Gastroesophageal sphincter (tissue), 4 donors: ENCODE results near the gene LYSMD2. TPM values are rescaled to one million over a fixed set of nuclear protein-coding genes. Genes with fewer than 3 reads are reported as not detected.

ENCODE experiments used
- ATAC-seq: fragments of 150-250 bp; one replicate; pipeline ENCODE4 v1.9.1; 2016; ENCODE audit warnings: mild to moderate bottlenecking, moderate library complexity
- H3K27ac ChIP-seq, 4 donors: fragments of 200-600 bp; sonication (generic) in 3 of 4; 1 replicate in 3 of 4; 2 replicates in 1 of 4; pipeline ENCODE4 v1.5.1; 2016 to 2019
- H3K27me3 ChIP-seq: fragments of 200-600 bp; sonication (generic); one replicate; pipeline ENCODE4 v1.5.1; 2019
- H3K36me3 ChIP-seq, 2 donors: fragments of 200-600 bp; sonication (generic); one replicate each; pipeline ENCODE4 v1.5.1; 2019; ENCODE audit warnings: control low read depth in 1 of 2
- H3K4me1 ChIP-seq, 3 donors: fragments of 200-600 bp; sonication (generic); 1 replicate in 2 of 3; 2 replicates in 1 of 3; pipeline ENCODE4 v1.5.1; 2016 to 2019; ENCODE audit warnings: control low read depth in 2 of 3
- H3K4me3 ChIP-seq, 2 donors: fragments of 200-600 bp; sonication (generic); one replicate each; pipeline ENCODE4 v1.5.1; 2019; ENCODE audit warnings: mild to moderate bottlenecking in 1 of 2, moderate library complexity in 1 of 2
- H3K9me3 ChIP-seq, 3 donors: fragments of 200-600 bp; sonication (generic); one replicate each; pipeline ENCODE4 v1.5.1; 2017 to 2019; ENCODE audit warnings: control low read depth in 2 of 3
- EP300 ChIP-seq: sonication (generic); formaldehyde crosslinking; IDR thresholded peaks from one replicate; pipeline ENCODE4 v1.6.1; 2017; ENCODE audit warnings: antibody characterized with exemption, mild to moderate bottlenecking
- POLR2A ChIP-seq, 2 donors: fragments of 450-650 bp; IDR thresholded peaks; one replicate each; pipeline ENCODE4 v1.6.1; 2017; ENCODE audit warnings: antibody characterized with exemption in 2 of 2, mild to moderate bottlenecking in 2 of 2, moderate library complexity in 1 of 2
- POLR2AphosphoS5 ChIP-seq: sonication (generic); formaldehyde crosslinking; IDR thresholded peaks from one replicate; pipeline ENCODE4 v1.6.1; 2017; ENCODE audit warnings: antibody characterized with exemption
- WGBS, 2 donors: methylation state at CpG; one replicate each; pipeline ENCODE4 v1.1.5; 2018; ENCODE audit warnings: low coverage in 1 of 2; 5-methylcytosine and 5-hydroxymethylcytosine counted together
- total RNA-seq, 4 donors: library from RNA; depleted of rRNA; stranded (reverse); fragments of >200 nt; gene quantifications; one replicate each; pipeline ENCODE4 v1.1.0, GENCODE V29; 2016
- TF ChIP-seq, protein P1 (sequence below), 4 experiments: fragments of 200-600 bp in 2 of 4; fragments of 450-650 bp in 2 of 4; sonication (generic) in 1 of 4; IDR thresholded peaks; one replicate each; pipeline ENCODE4 v1.5.1; 2017 to 2019; ENCODE audit warnings: antibody characterized with exemption in 4 of 4, mild to moderate bottlenecking in 2 of 4, moderate library complexity in 2 of 4

Gene LYSMD2
- total RNA-seq, 4 donors from 2014 or later = 8.9 to 27.9 (median 14.0) TPM

DNA sequence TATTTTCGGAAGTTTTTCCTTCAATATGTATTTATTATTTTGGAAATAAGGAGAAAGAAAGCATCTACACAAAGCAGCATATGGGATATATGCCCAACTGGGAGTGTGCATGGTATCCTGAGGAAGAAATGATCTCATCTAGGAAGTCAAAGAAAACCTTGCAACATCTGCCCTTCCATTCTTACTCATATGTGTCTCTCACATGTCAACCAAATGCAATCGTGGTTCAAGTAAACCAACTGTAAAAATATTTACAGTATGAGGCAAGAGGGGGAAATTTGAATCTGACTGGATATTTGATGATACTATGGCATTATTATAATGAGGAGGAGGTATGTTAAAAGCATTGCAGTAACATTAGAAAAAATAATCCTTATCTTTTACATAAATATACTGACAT is 59.4 kb downstream of the LYSMD2 start:
- no peak for TF ChIP-seq POLR2AphosphoS5
- TF ChIP-seq POLR2A (IDR thresholded peaks at IDR 0.05) = no peak
- no peak for TF ChIP-seq EP300
- TF ChIP-seq, protein P1, sequence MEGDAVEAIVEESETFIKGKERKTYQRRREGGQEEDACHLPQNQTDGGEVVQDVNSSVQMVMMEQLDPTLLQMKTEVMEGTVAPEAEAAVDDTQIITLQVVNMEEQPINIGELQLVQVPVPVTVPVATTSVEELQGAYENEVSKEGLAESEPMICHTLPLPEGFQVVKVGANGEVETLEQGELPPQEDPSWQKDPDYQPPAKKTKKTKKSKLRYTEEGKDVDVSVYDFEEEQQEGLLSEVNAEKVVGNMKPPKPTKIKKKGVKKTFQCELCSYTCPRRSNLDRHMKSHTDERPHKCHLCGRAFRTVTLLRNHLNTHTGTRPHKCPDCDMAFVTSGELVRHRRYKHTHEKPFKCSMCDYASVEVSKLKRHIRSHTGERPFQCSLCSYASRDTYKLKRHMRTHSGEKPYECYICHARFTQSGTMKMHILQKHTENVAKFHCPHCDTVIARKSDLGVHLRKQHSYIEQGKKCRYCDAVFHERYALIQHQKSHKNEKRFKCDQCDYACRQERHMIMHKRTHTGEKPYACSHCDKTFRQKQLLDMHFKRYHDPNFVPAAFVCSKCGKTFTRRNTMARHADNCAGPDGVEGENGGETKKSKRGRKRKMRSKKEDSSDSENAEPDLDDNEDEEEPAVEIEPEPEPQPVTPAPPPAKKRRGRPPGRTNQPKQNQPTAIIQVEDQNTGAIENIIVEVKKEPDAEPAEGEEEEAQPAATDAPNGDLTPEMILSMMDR (IDR thresholded peaks at IDR 0.05) = no peak
- 52 to 72% methylated on average over 2 of the region's 2 CpGs for WGBS, 2 donors
- Histone ChIP-seq H3K27ac (no peak overlapping the region), H3K9me3 (no peaks in the 10 kb centered on the region), H3K36me3 (no peaks in the 10 kb centered on the region), H3K27me3 (peaks cover 43% of the 10 kb centered on the region), H3K4me3 (no peak overlapping the region), H3K4me1 (peaks cover 0 to 9% (median 0%) of the 10 kb centered on the region in 3 donors)
- ATAC-seq = no peak

DNA sequence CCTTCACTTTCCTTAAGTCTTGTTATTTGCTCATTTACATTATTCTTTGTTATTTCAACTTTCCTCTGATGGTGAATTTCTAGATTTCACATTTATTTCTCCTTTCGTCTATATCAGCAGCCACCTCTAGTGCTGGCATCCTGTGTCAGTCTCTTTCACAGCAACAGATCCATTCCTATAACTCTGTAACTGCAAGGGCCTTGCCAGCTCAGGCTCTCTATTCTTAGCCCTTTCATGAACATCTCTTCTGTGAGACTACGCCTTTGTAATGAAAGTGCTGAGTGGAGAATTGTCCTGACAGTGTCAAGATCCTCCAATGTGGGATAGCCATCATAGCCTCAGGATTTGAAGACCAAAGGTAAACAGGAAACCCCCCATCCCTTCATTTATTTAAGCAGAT is 60.0 kb downstream of the LYSMD2 start:
- ATAC-seq = no peak
- Histone ChIP-seq H3K27me3 (peaks cover 36% of the 10 kb centered on the region), H3K9me3 (no peaks in the 10 kb centered on the region), H3K36me3 (no peaks in the 10 kb centered on the region), H3K4me3 (no peak overlapping the region), H3K27ac (no peak overlapping the region), H3K4me1 (peaks cover 0 to 9% (median 0%) of the 10 kb centered on the region in 3 donors)
- WGBS, 2 donors = 72 to 82% methylated on average over 1 to 2 of the region's 2 CpGs
- TF ChIP-seq EP300 = no peak

DNA sequence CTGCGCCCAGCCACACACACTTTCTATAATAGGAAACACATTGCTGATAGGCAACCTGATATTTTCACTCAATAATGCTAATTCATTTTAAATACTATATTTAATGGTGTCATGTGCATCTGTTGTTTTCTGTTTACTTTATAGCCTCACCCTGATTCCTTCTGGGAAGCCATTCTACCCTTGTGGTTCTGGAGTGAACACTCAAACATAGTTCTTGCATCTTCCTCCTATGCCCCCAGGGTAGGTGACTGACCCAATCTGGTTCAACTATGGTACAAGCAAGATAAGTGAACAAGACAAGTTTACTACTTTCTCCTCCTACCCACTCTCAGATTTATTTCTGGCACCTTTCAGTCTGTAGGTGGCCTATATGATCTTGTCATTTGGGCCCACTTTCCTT is 60.4 kb downstream of the LYSMD2 start:
- no peak overlapping the region for H3K27ac ChIP-seq
- H3K4me3 ChIP-seq = no peak overlapping the region
- H3K27me3 ChIP-seq = peaks cover 32% of the 10 kb centered on the region
- no peak for ATAC-seq
- TF ChIP-seq POLR2A (IDR thresholded peaks at IDR 0.05) (no peak), POLR2AphosphoS5 (no peak)
- TF ChIP-seq, protein P1 (IDR thresholded peaks at IDR 0.05) = no peak
- no peaks in the 10 kb centered on the region for H3K36me3 ChIP-seq
- WGBS, 2 donors = 90 to 100% methylated on average over 1 of the region's 1 CpG
- H3K9me3 ChIP-seq = no peaks in the 10 kb centered on the region
- H3K4me1 ChIP-seq = peaks cover 0 to 9% (median 0%) of the 10 kb centered on the region in 3 donors

DNA sequence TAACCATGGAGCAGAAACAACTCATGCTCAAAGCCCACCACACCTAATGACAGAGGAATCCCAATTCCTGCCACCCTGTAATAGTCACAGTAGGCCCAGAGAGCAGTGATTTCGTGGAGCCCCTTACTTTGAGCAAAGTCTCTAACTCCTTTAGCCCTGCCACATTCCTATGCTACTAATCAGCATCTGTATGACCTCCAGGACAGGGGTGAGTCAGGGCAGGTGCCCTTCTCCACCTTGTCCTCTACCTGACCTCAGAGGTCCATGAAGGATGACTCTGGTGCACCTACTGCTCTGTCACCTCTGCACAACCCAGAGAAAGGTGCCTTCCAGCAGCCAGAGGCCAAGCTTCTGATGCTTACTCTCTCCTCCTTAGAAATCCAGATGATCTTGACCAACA is 62.2 kb downstream of the LYSMD2 start:
- H3K9me3 ChIP-seq = no peaks in the 10 kb centered on the region
- H3K36me3 ChIP-seq = no peaks in the 10 kb centered on the region
- 38% methylated on average over 1 of the region's 1 CpG; no CpG with 5 or more reads in 1 of the 2 donors for WGBS, 2 donors
- no peak for ATAC-seq
- H3K4me3 ChIP-seq = no peak overlapping the region
- H3K4me1 ChIP-seq = no peaks in the 10 kb centered on the region
- H3K27me3 ChIP-seq = peaks cover 18% of the 10 kb centered on the region
- H3K27ac ChIP-seq = no peak overlapping the region
- no peak for TF ChIP-seq POLR2AphosphoS5
- TF ChIP-seq EP300 = no peak
- TF ChIP-seq POLR2A (IDR thresholded peaks at IDR 0.05) = no peak
- TF ChIP-seq, protein P1 (IDR thresholded peaks at IDR 0.05) = no peak

Other genes with a start within 250 kb of the LYSMD2 start
- 100 to 1,000 TPM in 1 of 4 donors, 10 to 100 TPM in 3; 17.5 to 111 (median 29.1) TPM for gene DMXL2, start 114.9 kb downstream of the LYSMD2 start, total RNA-seq
- gene SCG3, start 56.2 kb downstream of the LYSMD2 start, total RNA-seq = under 1 TPM in 3 of 4 donors, not detected in 1; 0.31 to 0.54 (median 0.54) TPM
- 10 to 100 TPM; 14.0 to 21.9 (median 17.5) TPM for gene TMOD2, start 13.9 kb upstream of the LYSMD2 start, total RNA-seq
- gene TMOD3, start 92.0 kb upstream of the LYSMD2 start, total RNA-seq = 10 to 100 TPM; 15.9 to 38.8 (median 21.4) TPM
- 10 to 100 TPM; 11.7 to 15.7 (median 13.2) TPM for gene LEO1, start 234.1 kb upstream of the LYSMD2 start, total RNA-seq